Subcutaneous adipose tissue (tissue), 4 donors: ENCODE measurements around the gene RET. TPM values are rescaled to one million over a fixed set of nuclear protein-coding genes. Genes with fewer than 3 reads are reported as not detected.

Experiments used
- CTCF ChIP-seq: fragments of 450-650 bp; IDR thresholded peaks from one replicate; pipeline ENCODE4 v1.5.1; 2016; ENCODE audit warnings: low read depth, mild to moderate bottlenecking, control low read depth, antibody characterized with exemption, moderate library complexity
- total RNA-seq, 4 donors: library from RNA; depleted of rRNA; stranded (reverse); fragments of >200 nt; gene quantifications; one replicate each; pipeline ENCODE4 v1.1.0, GENCODE V29; 2016

Gene RET
- total RNA-seq, 4 donors from 2014 or later: 0.19 to 1.9 (median 0.49) TPM

DNA sequence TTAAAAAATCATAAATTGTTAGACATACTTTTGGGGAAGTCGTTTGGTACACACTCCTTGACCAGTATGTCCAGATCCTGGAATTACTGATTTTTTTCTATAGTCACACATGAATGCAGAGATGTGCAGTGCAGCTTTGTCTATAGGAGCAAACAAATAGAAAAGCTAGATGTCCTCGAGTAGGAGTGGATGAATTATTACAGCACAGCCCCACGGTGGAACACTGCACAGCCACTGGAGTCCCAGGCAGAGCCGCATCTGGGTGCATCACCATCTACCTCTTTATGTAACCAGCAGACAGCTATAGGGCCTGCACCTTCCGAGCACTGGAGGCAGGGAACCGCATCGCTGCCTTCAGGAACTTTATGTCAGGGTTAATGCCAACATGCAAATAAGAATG, 17.0 kb upstream of the RET start:
- TF ChIP-seq CTCF: no peak

DNA sequence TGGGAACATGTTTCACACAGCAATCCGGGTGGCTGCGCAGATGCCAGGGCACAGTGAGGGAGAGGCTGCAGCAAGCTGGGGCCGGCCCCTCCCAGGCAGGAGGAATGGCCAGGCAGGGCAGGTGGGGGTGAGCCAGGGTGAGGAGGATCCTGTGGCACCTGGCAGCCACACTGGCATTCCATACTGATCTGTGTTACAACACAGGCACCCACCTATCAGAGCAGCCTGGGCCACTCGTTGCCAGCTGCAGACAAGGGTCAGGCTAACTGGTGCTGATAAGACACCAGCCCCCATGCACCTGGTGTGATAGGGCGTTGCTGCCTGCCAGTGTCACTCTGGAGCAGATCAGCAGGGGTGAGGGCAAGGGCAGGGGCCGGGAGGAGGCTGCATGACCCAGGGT, 16.6 kb upstream of the RET start:
- TF ChIP-seq CTCF: no peak

DNA sequence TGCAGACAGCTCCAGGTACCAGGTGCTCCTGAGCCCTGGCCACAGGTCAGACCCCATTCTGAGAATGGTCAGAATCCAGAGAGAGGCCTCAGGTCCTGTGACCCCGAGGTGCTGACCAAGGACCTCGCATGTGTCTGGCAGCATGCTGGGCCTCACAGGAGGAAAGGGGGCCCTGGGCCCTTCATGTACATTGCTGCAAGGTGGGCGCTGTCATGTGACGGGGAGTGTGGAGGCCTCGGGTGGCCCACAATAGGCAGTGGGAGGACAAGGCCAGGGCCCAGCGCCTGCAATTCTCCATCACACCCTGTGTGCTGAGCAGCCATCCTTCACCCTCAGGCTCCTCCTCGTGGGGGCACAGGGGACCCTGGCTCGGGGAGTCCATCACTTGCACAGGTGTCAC, 15.5 kb upstream of the RET start:
- TF ChIP-seq CTCF: no peak

DNA sequence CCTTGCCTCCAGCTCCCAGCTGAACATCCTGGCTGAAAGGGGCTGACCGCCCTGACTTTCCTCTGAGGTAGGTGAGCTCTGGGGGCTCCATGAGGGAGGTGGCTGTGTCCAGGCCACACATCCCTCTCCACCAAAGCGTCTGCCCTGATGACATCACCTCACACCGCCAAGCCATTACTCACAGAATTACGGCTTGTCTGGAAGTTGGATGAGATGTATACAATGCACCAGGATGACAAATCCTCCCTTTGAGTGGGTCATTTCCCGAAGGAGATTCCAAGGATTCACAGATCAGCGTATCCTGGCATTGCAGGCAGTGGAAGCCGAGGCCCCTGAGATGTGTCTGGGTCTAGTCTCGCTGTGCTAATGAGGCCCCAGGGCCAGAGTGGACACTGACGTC, 15.1 kb upstream of the RET start:
- TF ChIP-seq CTCF: no peak

- TF ChIP-seq CTCF: no peak
Observed at GRCh38 chr10:43062402-43063160, 14.3 kb upstream of the RET start.

- TF ChIP-seq CTCF: no peak
Observed at GRCh38 chr10:43064331-43065075, 12.4 kb upstream of the RET start.

GRCh38 chr10:43065234-43065633, 11.6 kb upstream of the RET start:
- no peak for TF ChIP-seq CTCF
